GM19328 (cell line): ENCODE measurements around the gene VPS37C.
"Not testable (repeated sequence)": the region's sequence is repeated elsewhere in the genome, so short reads cannot be mapped to it uniquely, and the experiment has no call there.

Experiments used
- ATAC-seq: cut with Tn5 transposase; IDR thresholded peaks from one replicate; pipeline ENCODE4 v1.9.1; 2021; ENCODE audit warnings: mild to moderate bottlenecking, moderate library complexity; ENCODE audit not compliant: unreplicated experiment

VPS37C gene

DNA sequence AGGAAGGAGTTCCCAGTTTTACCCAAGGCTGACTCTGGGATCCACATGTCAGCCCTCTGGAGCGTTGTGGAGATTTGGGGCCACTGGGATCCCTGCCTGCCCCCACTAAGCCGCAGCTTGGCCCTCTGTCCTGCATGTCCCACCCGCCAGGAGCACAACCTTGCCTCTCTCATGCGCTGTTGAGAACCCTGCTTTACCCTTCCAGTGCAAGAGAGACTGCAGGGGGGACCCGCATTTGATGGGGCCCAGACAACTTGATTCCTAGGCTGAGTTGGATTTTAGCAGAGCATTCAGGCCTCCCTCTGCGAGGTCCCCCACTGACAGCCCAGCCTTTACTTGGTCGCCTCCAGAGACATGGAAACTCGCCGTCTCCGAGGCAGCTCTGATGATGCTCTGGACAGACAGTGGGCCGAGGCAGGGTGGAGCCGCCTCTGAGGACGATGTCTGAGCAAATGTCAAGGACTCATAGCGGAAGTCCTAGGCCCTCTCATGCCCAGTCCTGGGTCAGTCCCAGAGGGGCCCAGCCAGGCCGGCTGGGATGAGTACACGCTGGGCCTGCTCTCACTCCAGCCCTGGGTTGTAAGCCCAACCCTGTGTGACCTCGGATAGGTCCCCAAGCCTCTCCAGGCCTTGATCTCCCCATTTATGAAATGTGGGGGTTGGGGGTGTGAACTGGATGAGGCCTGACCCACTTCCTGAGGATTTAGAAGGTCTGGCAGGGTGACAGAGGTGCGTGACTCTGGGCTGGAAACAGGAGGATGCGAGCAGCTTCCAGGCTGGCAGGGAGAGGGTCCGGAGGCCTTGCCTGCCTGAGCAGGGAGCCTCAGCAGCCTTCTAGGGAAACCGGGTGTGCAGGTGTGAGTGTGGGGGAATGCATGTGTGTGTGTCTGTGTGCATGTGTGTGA is 58.3 kb downstream of the VPS37C start:
- ATAC-seq, result no peak

DNA sequence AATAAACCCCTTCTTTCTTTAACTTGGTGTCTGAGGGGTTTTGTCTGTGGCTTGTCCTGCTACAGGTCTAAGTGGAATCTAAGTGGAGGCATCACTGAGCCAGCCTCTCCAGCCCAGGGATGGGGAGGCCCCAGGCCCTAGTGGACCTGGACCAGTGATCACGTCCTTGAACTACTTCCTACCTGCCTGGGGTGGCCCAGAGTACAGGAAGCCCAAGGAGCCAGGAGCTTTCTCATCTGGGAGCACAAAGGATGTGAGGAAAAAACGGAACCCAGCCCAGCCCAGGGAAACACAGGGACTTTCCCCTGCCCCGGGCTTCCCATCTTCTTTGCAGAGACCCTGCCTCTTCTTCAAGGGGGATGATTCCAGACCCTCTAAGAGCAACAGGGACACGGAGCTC is 62.4 kb downstream of the VPS37C start:
- ATAC-seq, result no peak

DNA sequence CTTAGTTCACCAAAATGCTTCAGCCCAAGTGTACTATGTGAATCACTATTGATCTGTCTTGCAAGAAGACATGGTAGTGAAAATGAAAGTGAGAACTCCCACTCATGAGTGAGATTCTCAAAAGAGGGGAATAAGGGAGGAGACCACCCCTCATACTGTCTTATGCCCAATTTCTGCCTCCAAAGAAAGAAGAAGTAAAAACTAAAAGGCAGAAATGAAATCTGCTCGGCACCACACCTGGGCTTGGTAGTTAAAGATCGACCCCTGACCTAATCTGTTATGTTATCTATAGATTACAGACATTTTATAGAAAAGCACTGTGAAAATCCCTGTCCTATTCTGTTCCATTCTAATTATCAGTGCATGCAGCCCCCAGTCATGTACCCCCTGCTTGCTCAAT is 63.0 kb downstream of the VPS37C start:
- ATAC-seq, result not testable (repeated sequence)

DNA sequence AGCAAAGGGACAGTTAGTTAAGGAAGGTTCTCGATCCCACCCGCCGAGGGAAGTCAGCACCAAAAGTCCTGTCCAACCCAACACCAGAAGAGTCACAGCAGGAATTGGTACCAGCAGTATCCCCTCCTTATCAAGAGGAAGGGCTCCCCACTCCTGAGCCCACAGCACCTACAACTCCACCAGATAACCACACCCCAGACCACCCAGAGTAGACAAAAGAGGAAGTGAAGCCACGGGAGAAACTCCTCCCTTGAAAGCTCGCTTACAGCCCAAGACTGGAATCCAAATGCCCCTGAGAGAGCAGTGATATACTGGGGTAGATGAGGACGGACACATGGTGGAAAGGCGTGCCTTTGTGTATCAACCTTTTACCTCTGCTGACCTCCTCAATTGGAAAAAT is 66.2 kb downstream of the VPS37C start:
- ATAC-seq, result no peak

DNA sequence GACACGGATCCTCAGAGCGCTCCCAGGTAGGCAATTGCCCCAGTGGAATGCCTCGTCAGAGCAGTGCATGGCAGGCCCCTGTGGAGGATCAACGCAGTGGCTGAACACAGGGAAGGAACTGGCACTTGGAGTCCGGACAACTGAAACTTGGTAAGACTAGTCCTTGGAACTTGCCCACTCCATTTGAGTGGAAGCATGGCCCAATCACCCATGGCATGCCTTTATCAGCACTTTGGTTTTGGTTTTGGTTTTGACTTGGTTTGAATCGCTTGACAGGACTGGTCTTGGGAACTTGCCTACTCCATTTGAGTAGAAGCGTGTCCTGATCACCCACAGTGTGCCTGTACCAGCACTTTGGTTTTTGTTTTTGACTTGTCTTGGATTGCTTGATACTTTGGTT is 67.1 kb downstream of the VPS37C start:
- ATAC-seq, result not testable (repeated sequence)

DNA sequence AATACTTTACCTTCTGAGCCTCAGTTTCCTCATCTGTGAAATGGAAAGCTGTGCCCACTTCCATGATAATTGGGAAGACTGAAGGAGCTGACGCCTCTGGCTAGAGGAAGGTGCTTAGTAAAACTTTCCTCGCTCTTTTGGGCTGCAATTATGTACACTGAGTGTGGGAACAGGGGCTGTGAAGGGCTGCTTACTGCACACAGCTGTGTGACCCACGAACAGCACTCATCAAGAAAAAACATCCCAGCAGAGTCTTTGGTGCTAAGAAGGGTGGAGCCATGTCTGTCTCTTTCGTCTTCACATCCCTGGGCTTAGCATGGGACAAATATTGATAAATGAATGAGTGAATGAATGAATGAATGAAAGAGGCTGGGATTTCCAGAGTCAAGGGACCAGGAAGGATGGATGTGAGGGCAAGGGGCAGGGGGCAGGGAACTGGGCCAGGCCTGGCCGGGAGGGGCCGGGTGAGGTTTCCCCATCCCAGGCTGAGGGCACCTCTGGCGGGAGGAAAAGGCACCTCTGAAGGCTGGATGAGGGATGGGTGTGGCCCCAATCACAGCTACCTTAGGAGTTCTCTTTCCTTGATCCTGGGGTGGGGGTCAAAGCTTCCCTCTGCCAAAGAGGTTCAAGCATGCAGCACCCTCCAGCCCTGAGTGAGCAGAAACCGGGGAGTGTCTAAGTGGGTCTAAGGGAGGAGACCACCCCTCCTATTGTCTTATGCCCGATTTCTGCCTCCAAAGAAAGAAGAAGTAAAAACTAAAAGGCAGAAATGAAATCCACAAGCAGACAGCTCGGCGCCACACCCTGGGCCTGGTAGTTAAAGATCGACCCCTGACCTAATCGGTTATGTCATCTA is 68.1 kb downstream of the VPS37C start:
- no peak for ATAC-seq

DNA sequence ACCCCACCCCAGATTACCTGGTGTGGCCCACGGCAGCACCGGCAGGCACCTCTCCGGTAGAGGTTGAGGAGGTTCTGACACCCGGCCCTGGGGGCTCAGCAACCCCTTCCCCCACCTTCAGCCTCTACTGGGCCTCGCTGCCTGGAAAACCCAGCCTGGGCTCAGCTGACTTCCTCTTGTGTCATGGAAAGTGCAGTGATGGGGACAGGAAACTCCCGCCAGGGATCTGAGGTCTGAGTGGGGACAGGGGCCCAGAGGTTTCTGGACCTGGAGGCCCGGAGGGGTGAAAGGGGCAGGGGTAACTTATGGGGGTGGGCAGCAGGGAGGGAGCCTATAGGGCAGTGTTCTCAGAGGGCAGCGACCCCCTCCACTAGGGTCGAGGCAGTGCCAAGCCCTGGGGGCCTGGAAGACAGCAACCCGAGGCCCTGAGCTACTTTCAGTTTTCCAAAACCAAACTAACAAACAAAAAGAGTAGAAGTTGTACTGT is 68.9 kb downstream of the VPS37C start:
- ATAC-seq, result no peak

DNA sequence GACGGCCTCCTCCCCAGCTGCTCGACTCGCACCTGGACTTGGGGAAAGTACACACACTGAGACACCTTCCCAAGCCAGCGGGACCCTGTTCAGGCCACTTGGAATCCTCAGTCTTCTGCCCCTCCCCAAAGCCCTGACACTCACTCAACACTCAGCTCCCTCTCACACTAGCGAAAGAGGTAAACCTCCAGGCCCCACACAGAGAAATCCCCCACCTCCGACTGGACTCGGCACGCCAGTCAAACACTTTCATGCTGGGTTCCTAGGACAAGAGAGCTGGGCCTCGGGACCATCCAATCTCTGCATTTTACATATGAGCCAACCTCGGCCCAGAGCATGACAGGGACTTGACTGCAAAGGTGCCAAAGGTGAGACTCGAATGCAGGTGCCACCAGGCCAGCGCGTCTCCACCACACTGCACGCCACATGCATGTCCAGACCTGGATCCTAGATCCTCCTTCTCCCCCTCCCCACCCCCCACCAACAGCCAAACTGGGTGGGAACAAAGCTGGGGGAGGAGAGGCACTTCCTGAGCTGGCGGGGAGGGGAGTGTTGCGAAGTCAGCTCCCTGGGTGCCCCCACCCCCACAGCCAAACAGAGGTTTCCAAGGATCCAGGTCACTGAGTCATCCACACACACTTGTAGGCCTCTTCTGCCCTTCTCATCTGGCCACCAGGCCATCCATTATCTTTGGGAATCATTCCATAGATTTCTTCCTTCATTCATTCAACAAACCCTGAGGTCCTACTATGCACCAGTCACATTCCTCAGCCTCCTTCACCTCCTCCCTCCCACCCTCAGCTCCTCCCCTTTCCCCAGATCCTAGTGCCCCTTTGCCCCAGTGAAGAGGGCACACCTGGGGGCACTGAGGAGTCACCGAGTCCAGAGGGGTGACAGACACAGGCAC is 69.6 kb downstream of the VPS37C start:
- ATAC-seq, result no peak

DNA sequence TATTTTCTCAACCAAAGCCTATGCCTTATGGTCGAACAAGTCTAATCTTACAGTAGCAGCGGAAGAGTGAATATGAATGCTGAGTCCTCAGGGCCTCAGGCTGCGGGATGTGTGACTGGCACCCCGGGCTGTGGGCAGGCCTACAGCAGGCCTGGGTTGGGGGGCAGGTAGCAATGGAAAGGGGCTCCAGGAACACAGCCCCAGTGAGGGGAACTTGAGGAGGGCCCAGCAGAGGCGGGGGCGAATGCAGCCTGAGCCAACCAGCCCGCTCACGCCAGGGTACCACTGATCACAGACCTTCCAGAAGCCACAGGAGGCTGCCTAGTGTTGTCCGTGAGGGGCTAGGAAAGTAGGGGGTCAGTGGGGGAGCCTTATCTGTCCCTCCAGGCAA is 70.2 kb downstream of the VPS37C start:
- ATAC-seq, result no peak

DNA sequence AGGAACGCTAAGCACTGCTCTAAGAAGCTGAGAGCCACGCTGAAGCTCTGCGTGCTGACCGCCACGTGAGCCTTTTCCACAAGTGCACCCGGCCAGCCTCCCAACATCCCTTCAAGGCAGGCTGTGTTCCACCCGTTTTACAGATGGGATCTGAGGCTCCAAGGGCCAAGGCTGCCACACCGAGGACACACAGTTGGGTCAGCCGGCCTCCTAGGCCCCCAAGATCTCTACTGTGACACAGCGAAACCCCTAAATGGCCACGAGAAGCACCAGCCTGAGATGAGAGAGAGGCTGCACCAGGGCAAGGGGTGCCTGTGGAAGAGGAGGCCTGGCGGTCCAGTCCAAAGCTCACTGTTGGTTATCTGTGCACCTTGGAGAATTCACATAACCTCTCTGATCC is 70.7 kb downstream of the VPS37C start:
- ATAC-seq, result no peak

DNA sequence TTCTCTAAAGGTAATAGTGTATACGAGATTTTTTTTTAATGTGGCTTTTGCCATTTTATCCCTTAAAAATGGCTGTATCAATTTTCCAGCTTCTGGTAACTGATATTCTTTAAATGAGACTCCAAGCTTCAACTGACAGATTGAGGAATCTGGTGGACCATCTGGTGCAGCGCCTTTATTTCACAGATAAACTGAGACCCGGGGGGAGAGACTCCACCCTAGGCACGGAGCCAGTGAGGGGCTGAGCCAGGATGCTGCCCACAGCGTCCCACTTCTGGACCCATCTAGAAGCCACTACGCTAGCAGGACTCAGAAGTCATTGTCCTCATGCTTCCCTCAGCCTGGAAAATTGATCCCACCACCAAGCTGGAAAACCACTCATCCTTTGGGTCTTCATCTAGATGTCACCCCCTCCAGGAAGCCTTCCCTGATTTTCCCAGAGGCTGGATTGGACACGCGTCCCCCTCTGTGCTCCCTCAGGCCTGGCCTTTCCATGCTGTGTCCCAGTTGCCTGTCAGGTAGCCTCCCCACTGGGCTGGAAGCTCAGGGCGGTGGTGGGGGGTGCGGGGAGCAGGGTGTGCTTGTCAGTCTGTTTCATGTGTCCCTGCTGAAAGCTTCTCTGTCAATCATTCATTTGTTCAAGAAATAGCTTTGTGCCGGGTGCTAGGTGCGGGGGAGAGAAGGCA is 71.3 kb downstream of the VPS37C start:
- no peak for ATAC-seq

DNA sequence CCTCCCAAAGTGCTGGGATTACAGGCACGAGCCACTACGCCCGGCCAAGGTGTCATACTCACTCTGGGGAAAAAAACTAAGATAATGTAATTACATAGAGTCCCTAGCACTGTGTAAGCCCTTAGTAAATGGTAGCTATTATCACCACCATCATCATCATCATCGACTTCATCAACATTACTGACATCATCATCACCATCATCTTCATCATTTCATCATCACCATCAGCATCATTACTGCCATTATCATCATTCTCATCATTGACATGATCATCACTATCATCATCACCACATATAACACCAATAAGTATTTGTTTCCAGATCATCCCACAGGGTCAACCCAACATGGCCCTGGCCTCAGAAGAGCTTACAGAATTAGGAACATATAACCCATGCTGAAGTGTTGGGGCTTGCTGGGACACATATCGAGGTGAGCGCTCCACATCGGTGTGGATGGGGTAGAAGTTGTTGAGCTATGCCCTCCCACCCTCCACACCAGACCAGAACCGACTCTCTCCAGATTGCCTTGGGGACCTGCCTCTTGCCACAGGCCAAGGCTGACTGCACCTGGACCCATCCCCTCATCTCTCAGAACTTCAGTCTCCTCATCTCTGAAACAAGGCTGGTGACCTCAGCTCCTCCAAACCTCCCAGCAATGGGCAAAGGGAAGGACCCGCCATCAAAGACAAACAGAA is 73.7 kb downstream of the VPS37C start:
- no peak for ATAC-seq

DNA sequence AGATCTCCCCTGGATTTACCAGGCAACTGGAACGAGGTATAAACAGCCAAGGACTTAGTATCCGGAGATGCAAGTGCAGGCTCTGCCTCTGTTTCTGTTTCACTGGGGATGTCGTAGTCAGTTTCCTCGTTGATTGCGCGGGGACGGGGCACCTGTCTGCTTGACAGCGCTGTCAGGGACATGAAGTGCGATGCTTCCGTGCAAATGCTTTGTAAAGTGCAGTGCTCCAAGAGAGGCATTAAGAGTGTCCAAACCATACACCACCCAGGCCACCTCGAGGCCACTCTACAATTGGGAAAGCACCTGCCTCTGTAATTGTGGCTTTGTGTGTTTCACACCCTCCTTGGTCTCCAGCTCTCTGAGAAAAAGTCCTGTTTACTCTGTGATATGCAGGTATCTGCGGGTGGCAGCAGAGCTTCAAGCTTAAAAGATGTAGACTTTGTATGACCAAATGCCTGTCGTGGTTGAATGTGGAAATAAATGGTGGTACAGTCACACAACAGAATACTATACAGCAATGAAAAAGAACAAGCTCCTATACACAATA is 77.6 kb downstream of the VPS37C start:
- ATAC-seq, result no peak

DNA sequence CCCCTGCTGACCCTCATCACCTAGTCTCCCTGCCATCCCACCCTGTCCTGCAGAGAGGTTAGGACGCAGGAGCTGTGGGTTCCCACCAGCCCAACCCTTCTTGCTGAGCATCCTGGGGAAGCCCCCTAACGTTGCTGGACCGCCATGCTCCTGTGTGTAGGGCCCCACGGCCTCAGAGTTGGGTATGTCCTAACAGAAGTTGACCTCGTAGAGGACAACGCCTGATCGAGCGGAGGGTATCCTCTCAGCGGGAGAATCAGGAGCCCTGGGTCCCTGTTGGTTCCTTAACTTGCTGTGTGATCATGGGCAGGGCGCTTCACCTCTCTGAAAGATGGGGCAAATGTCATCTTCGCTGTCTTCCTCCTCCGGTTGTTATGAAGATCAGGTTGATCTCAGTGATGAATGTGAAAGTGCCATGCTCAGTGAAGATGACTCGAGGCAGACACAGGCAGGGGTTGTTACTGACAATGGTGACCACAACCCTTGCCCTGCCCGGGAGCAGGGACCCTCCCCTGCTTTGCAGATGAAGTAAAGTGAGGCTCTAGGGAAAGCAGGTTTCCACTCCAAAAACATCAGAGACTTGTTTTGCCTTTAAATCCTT is 78.2 kb downstream of the VPS37C start:
- ATAC-seq, result no peak

DNA sequence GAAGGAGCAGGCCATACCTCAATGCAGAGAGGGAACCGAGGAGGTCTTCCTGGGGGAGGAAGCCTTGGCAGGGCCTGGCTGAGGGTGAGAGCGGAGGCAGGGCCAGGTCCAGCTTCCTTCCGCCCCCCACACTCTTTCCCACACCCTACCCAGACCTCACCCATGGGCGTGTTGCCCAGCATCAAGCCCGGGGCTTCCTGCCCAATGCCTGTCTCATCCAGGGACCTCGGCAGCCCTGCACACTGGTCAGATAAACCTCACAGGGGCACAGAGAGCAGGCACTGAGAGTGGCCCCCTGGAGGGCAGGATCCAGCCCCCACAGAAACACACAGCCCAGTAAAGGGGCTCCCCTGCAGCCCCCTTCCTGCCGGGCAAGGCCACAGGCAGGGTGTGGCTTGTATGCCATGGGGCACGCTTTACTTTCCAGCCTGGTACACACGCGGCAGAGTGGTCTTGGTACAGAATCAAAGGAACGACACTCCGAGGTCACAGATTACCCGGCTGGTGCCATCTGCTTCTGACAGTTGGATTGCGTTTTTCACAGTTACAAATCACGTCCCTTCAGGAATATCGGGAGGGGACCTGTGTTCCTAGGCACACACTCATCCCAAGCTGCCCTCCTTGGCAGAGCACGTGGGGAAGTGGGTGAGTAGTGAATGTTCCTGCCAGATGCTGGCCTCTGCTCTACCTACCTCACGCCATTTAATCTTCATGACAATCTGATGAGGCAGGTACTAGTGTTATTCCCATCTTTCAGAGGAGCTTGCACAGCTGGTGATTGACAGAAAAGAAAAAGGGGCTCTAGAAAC is 79.0 kb downstream of the VPS37C start:
- ATAC-seq, result no peak

DNA sequence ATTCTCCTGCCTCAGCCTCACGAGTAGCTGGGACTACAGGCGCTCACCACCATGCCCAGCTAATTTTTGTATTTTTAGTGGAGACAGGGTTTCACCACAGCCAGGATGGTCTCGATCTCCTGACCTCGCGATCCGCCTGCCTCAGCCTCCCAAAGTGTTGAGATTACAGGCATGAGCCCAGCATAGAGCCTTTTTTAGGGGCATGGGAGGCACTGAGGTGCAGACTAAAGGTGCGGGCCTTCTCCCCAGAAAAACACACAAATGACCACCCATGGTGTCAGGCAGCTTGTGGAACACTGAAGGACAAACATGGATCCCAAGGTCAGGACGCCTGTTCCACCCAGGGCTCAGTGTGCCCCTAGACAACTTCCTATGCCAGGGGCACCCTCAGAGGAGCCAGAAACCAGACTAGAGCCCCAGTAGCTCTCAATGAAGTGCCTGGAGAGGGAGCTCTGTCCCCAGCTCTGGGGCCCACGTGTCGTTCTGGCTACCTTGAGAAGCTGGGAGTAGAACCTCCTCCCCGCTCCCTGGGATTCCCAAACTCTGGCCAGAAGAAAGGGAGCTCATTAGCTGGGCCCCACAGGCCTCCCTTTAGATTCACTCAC is 80.1 kb downstream of the VPS37C start:
- no peak for ATAC-seq

DNA sequence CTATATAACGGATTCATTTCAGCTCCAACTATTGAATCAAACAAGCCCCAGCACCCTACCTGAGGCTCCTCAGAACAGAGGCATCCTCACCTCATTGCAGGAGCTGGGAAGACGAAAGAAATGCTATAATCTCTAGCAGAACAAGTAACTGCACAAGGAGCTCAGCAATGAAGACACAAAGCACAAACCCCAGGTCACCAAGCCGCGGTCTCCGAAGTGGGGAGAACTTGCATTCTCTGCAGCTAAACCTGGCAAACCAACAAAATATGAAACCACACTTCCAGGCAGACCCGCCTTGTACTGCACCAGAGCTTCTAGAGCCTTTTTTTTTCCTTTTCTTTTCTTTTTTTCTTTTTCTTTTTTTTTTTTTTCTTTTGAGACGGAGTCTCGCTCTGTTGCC is 80.7 kb downstream of the VPS37C start:
- no peak for ATAC-seq
